Activated CD4-positive, alpha-beta T cell treated with anti-CD3 and anti-CD28 coated beads, Interleukin-2, amount 50 U/mL, for 24 hours (primary cell): ENCODE data around the gene BUB3.

Source experiments
- DNase-seq, 2 donors: peaks; one replicate each; pipeline ENCODE4 v3.0.0-alpha.2; 2020; ENCODE audit warnings: low read depth in 1 of 2, low spot score in 1 of 2

BUB3 gene

GRCh38 chr10:123202506-123202905 lies 48.3 kb downstream of the BUB3 start:
- no peak for DNase-seq

DNA sequence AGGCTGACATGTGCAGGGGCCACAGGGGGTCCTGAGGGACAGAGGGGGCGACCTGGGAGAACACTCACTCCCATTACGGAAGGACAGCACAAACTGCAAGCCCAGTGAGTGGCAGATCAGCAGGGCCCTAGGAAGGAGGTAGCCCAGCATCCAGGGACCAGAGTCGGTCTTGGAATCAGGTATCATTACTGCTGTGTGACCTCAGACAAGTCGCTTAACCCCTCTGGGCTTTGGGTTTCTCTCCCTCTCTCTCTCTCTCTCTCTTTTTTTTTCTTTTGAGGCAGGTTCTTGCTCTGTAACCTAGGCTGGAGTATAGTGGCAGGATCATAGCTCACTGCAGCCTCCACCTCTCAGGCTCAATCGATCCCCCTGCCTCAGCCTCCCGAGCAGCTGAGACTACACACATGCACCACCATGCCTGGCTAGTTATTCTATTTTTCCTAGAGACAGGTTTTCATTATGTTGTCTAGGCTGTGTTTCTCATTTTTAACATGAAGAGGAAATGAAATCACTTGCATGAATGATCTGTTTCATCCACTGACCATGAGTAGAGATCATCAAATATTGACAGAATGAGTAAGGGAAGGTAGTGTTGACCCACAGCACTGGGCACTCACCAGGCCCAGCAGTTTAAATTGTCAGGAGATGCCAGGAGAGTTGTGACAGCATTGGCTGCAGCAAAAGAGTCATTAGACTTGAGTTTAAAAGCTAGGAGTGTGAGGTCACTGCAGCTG lies 49.4 kb downstream of the BUB3 start:
- DNase-seq: no peak

DNA sequence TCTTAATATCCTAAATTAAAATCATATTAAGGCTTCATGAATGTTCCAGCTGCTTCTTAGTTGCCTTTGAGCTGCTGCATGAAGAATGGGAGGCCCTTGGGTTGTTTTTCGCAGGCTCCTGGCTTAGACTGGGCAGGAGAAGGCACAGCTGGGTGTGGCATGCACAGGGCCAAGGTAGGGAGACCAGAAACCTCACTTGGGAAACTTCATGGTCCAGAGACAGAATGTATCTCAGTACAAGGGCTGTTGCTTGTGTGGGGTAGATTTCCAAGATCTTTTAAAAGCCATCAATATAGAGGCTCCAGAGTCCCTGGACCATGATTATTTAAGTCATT lies 49.9 kb downstream of the BUB3 start:
- no peak for DNase-seq

DNA sequence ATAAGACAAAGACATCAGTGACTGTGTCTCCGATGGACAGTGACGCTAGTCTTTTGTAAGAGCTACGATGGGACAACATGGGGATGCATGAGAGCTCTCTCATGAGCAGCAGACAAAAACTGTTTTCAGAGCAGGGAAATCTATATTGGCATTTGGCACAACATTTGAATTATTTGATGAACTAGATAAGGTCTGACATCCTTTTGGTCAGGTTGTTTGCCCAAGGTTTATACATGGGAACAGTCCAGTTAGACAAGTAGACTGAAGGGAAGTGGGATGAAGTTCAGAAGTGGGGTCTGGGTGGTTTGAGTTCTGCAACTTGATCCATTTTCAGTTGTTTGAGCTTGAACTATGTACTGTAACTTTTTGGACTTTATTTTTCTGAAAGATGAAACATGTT lies 50.8 kb downstream of the BUB3 start:
- DNase-seq: no peak

GRCh38 chr10:123212063-123212462 lies 57.9 kb downstream of the BUB3 start:
- DNase-seq: no peak

- DNase-seq: no peak
Measured at GRCh38 chr10:123212640-123213039, 58.4 kb downstream of the BUB3 start.

- no peak for DNase-seq
Measured at GRCh38 chr10:123213192-123213591, 59.0 kb downstream of the BUB3 start.
